ENCODE results near the gene HAND1.

The HAND1 gene

DNA sequence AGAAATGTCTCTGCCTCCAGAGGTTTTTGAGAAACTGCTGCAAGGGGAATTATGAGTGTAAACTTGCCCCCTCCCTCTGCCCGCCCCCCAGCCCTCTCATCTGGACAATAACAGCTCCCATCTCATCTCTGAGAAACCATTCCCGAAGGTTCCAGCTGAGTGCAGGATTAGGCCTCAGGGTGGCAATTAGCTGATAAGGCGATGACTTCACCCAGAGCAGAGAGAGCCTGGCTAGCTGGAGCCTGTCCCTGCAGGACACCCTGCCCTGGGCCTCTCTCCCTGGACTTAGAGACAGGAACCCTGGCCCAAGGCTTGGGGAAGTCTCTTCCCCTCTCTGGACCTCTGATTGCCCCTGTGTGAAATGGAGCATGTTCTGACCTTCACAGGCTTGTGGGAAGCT lies 45.7 kb upstream of the HAND1 start:
- 0 out of 2 replicates have a peak, but pooled peaks have one; percentile 36 for TF ChIP-seq ZNF8 (CRISPR knock-in tag; IDR thresholded peaks at IDR 0.05)
- no peak for TF ChIP-seq CSRNP3 (CRISPR knock-in tag; IDR thresholded peaks at IDR 0.05)
- TF ChIP-seq TCF4 (CRISPR knock-in tag; IDR thresholded peaks at IDR 0.05; ENCODE audit: borderline replicate concordance) = peak; percentile 89
- no peak for TF ChIP-seq RARB (CRISPR knock-in tag; IDR thresholded peaks at IDR 0.05)
- TF ChIP-seq TOX (CRISPR knock-in tag; IDR thresholded peaks at IDR 0.05; ENCODE audit: borderline replicate concordance) = no peak
- TF ChIP-seq ISL1 (CRISPR knock-in tag; IDR thresholded peaks at IDR 0.05) = 0 out of 2 replicates have a peak, but pooled peaks have one; percentile 19
- 0 out of 2 replicates have a peak, but pooled peaks have one; percentile 16 for TF ChIP-seq ZNF565 (CRISPR knock-in tag; conservative IDR thresholded peaks at IDR 0.05; ENCODE audit: low read depth)
- TF ChIP-seq ZFP3 (CRISPR knock-in tag; IDR thresholded peaks at IDR 0.05) = no peak
- TF ChIP-seq, protein P1, sequence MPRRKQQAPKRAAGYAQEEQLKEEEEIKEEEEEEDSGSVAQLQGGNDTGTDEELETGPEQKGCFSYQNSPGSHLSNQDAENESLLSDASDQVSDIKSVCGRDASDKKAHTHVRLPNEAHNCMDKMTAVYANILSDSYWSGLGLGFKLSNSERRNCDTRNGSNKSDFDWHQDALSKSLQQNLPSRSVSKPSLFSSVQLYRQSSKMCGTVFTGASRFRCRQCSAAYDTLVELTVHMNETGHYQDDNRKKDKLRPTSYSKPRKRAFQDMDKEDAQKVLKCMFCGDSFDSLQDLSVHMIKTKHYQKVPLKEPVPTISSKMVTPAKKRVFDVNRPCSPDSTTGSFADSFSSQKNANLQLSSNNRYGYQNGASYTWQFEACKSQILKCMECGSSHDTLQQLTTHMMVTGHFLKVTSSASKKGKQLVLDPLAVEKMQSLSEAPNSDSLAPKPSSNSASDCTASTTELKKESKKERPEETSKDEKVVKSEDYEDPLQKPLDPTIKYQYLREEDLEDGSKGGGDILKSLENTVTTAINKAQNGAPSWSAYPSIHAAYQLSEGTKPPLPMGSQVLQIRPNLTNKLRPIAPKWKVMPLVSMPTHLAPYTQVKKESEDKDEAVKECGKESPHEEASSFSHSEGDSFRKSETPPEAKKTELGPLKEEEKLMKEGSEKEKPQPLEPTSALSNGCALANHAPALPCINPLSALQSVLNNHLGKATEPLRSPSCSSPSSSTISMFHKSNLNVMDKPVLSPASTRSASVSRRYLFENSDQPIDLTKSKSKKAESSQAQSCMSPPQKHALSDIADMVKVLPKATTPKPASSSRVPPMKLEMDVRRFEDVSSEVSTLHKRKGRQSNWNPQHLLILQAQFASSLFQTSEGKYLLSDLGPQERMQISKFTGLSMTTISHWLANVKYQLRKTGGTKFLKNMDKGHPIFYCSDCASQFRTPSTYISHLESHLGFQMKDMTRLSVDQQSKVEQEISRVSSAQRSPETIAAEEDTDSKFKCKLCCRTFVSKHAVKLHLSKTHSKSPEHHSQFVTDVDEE (CRISPR knock-in tag; IDR thresholded peaks at IDR 0.05) = peak; percentile 92
- 0 out of 2 replicates have a peak, but pooled peaks have one; percentile 40 for TF ChIP-seq PATZ1 (CRISPR knock-in tag; IDR thresholded peaks at IDR 0.05; ENCODE audit: borderline replicate concordance)

GRCh38 chr5:154523104-154523503 lies 45.1 kb upstream of the HAND1 start:
- no peak for ATAC-seq
- TF ChIP-seq ZNF565 (CRISPR knock-in tag; conservative IDR thresholded peaks at IDR 0.05; ENCODE audit: low read depth) (no peak), CSDC2 (CRISPR knock-in tag; IDR thresholded peaks at IDR 0.05) (no peak), ZNF70 (CRISPR knock-in tag; IDR thresholded peaks at IDR 0.05) (no peak), GLIS3 (CRISPR knock-in tag; IDR thresholded peaks at IDR 0.05) (no peak), ZFP30 (CRISPR knock-in tag; IDR thresholded peaks at IDR 0.05) (no peak), PATZ1 (CRISPR knock-in tag; IDR thresholded peaks at IDR 0.05; ENCODE audit: borderline replicate concordance) (no peak), ESRRG (CRISPR knock-in tag; IDR thresholded peaks at IDR 0.05) (no peak), ZNF8 (CRISPR knock-in tag; IDR thresholded peaks at IDR 0.05) (no peak), POU6F1 (CRISPR knock-in tag; IDR thresholded peaks at IDR 0.05; ENCODE audit: borderline replicate concordance, low read depth) (no peak), TOX (CRISPR knock-in tag; IDR thresholded peaks at IDR 0.05; ENCODE audit: borderline replicate concordance) (no peak), SNAI2 (CRISPR knock-in tag; IDR thresholded peaks at IDR 0.05) (no peak), PPARA (CRISPR knock-in tag; IDR thresholded peaks at IDR 0.05; ENCODE audit: borderline replicate concordance) (no peak), ARNTL (CRISPR knock-in tag; IDR thresholded peaks at IDR 0.05; ENCODE audit: borderline replicate concordance, low read depth) (no peak), OSR1 (CRISPR knock-in tag; IDR thresholded peaks at IDR 0.05) (no peak), CSRNP3 (CRISPR knock-in tag; IDR thresholded peaks at IDR 0.05) (no peak), TCF4 (CRISPR knock-in tag; IDR thresholded peaks at IDR 0.05; ENCODE audit: borderline replicate concordance) (no peak), BACH2 (CRISPR knock-in tag; IDR thresholded peaks at IDR 0.05; ENCODE audit: borderline replicate concordance) (no peak), ISL1 (CRISPR knock-in tag; IDR thresholded peaks at IDR 0.05) (no peak)
- TF ChIP-seq, protein P2, sequence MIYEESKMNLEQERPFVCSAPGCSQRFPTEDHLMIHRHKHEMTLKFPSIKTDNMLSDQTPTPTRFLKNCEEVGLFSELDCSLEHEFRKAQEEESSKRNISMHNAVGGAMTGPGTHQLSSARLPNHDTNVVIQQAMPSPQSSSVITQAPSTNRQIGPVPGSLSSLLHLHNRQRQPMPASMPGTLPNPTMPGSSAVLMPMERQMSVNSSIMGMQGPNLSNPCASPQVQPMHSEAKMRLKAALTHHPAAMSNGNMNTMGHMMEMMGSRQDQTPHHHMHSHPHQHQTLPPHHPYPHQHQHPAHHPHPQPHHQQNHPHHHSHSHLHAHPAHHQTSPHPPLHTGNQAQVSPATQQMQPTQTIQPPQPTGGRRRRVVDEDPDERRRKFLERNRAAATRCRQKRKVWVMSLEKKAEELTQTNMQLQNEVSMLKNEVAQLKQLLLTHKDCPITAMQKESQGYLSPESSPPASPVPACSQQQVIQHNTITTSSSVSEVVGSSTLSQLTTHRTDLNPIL (CRISPR knock-in tag; IDR thresholded peaks at IDR 0.05; ENCODE audit: low read depth) = no peak
- TF ChIP-seq, protein P1 (CRISPR knock-in tag; IDR thresholded peaks at IDR 0.05) = no peak

More for the DNA sequence above, 45.7 kb upstream of the HAND1 start:
- peak; percentile 73 for ATAC-seq
